ENCODE results near the gene BRAF.
"Not testable (repeated sequence)": the region's sequence is repeated elsewhere in the genome, so short reads cannot be mapped to it uniquely, and the experiment has no call there.

The BRAF gene

GRCh38 chr7:140918236-140918635, 6.5 kb downstream of the BRAF start:
- DNase-seq (ENCODE audit: low read depth): no peak

DNA sequence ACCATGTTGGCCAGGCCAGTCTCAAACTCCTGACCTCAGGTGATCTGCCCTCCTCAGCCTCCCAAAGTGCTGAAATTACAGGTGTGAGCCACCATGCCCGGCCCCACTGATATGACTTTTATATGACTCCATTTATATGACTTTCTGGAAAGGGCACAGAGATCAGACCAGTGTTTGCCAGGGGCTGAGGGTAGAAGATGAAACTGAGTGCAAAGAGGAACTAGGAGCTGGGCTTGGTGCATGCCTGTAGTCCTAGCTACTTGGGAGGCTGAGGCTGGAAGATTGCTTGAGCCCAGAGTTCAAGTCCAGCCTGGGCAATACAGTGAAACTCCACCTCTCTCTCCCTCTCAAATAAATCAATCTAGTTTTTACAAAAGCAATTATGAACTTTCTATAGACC, 7.5 kb downstream of the BRAF start:
- no peak for DNase-seq (ENCODE audit: low read depth)

GRCh38 chr7:140915935-140916555, 8.7 kb downstream of the BRAF start:
- no peak for DNase-seq (ENCODE audit: low read depth)

- DNase-seq (ENCODE audit: low read depth): no peak
These were observed 10.6 kb downstream of the BRAF start for GRCh38 chr7:140914083-140914482.

- not testable (repeated sequence) for DNase-seq (ENCODE audit: low read depth)
These were observed 11.2 kb downstream of the BRAF start for GRCh38 chr7:140913596-140913928.

DNA sequence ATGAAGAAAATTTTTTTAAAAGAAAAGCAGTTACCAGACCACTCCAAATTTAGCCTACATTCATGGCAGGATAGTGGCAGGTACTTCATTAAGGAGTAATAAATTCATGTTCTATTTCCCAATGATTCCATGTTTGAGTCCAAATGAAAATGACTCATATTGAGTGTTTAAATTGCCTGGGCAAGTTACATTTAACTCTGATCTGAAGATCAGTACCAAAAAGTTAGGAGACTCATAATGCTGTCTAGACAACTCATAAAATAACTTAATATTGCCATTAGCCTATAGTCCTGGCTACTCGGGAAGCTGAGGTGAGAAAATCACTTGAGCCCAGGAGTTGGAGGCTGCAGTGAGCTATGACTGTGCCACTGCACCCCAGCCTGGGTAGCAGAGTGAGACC, 13.0 kb downstream of the BRAF start:
- no peak for DNase-seq (ENCODE audit: low read depth)

GRCh38 chr7:140909476-140910161, 15.1 kb downstream of the BRAF start:
- no peak for DNase-seq (ENCODE audit: low read depth)

GRCh38 chr7:140908361-140908760, 16.4 kb downstream of the BRAF start:
- no peak for DNase-seq (ENCODE audit: low read depth)

DNA sequence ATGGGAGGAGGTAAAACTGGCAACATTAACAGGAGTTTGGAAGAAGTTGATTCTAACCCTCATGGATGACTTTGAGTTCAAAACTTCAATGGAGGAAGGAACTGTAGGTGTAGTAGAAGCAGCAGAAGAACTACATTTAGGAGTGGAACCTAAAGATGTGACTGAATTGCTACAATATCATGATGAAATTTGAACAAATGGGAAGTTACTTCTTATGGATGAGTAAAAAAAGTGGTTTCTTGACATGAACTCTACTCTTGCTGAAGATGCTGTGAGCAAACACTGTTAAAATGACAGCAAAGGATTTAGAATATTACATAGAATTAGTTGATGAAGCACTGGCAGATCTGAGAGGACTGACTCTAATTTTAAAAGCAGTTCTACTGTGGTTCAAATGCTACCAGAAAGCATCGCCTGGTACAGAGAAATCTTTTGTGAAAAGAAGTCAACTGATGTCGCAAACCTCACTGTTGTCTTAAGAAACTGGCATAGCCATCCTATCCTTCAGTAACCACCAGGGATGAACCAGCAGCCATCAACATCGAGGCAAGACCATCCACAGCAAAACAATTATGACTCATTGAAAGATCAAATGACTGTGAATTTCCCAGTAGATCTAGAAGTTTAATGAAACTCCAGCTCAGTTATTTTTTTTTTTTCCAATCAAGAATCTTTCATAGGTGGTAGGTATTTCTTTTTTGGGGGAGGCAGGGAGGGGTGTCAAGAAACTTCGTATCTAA, 20.8 kb downstream of the BRAF start:
- DNase-seq (ENCODE audit: low read depth): no peak

- DNase-seq (ENCODE audit: low read depth): no peak
These were observed 22.3 kb downstream of the BRAF start for GRCh38 chr7:140902303-140902953.

GRCh38 chr7:140901941-140902302, 22.8 kb downstream of the BRAF start:
- DNase-seq (ENCODE audit: low read depth): no peak

DNA sequence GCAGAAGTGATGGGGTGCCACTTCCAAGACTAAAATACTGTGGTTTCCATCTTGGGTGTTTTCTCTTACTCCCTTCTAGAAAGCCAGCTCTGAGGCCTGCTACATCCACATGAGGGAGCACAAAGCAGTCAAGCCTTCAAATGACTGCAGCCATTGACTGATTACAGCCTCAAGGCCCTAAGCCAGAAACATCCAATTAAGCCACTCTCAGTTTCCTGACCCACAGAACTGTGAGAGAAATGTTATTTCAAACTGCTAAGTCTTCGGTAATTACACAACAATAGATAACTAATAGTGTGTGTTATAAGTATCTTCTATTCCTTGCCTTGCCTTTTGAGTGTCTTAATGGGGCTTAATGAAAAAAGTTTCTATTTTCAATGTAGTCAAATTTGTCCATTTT, 24.8 kb downstream of the BRAF start:
- no peak for DNase-seq (ENCODE audit: low read depth)

- DNase-seq (ENCODE audit: low read depth): no peak
These were observed 25.8 kb downstream of the BRAF start for GRCh38 chr7:140898786-140899536.

GRCh38 chr7:140896996-140897395, 27.7 kb downstream of the BRAF start:
- no peak for DNase-seq (ENCODE audit: low read depth)

DNA sequence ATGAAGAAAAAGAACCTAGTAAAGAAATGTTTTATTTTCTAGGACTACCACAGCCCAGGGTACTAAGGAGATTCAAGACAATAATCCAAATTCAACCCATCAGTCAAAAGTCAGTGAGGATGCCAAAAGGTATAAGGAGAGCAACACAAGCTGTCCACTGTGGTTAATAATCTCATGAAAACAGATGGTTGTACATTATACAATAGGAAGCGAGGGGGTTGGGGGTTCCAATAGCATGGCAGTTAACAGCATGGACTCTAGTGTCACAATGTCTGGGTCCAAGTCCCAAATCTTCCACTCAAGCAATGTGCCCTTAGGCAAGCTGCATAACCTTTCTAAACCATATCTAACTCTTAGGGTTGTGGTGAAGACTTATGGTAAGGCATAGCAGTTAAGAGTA, 35.1 kb downstream of the BRAF start:
- no peak for DNase-seq (ENCODE audit: low read depth)

GRCh38 chr7:140889150-140889549, 35.6 kb downstream of the BRAF start:
- DNase-seq (ENCODE audit: low read depth): no peak

DNA sequence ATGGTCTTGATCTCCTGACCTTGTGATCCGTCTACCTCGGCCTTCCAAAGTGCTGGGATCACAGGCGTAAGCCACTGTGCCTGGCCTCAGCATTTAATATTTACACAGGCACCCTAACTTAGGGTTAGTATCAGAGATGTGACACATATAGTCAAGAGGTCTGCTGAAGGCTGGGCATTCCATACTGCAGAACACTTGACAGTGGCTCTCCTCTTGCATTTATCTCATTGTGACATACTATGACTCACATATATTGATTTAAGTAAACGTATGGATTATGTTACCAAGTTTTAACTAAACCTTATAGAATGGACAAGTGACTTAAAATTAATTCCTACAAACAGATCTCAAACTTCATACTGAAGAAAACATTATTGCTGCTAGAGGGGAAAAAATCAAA, 36.6 kb downstream of the BRAF start:
- no peak for DNase-seq (ENCODE audit: low read depth)

- no peak for DNase-seq (ENCODE audit: low read depth)
These were observed 38.9 kb downstream of the BRAF start for GRCh38 chr7:140885735-140886334.

DNA sequence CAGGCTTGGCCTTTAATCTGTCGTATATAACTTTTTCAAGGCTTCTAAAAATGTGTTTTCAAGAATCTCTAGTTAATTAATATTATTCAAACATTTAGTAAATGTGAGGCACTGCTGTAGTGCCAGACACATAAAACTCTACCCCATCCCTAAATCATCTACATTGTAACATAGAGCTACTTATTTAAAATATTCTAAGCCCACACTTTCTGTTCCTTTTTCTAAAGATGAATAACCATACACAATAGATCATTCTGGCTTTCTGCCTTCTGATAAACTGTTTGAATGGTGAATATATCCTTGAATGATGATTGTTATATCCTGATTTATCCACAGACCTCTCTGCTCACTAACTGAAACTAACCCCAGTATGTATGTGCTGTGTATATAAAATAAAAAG, 41.4 kb downstream of the BRAF start:
- DNase-seq (ENCODE audit: low read depth): no peak

DNA sequence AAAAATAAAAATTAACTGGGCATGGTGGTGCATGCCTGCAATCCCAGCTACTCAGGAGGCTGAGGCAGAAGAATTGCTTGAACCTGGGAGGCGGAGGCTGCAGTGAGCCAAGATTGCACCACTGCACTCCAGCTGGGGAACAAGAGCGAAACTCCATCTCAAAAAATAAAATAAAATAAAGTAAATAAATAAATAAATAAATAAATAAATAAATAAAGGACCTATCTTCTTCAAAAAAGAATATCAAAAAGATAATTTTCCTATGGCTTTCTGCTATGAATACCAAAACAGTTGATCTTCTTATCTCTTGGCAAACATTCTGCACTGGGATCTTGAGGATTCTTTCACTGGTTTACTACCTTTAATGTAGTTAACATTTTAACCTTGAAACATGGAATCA, 41.9 kb downstream of the BRAF start:
- DNase-seq (ENCODE audit: low read depth): not testable (repeated sequence)

- no peak for DNase-seq (ENCODE audit: low read depth)
These were observed 43.1 kb downstream of the BRAF start for GRCh38 chr7:140881507-140882228.

GRCh38 chr7:140877249-140877524, 47.5 kb downstream of the BRAF start:
- no peak for DNase-seq (ENCODE audit: low read depth)

All from stimulated activated CD8-positive, alpha-beta memory T cell treated with anti-CD3 and anti-CD28 coated beads, Interleukin-15, amount 100 ng/mL, for 1 hour (primary cell).